Activated T-helper 1 cell treated with anti-CD3 and anti-CD28 coated beads, Interleukin-12 subunit alpha, Interleukin-12 subunit beta, Interleukin-2, Interleukin-4 antibody, amounts not matched to agents 30 ng/mL and 10 ng/mL and 1 ng/mL, durations not matched to agents 14 hours and 24 hours and 36 hours (primary cell): ENCODE data around the gene ACER3. TPM values are rescaled to one million over a fixed set of nuclear protein-coding genes. Genes with fewer than 3 reads are reported as not detected.
"Not testable (repeated sequence)": the region's sequence is repeated elsewhere in the genome, so short reads cannot be mapped to it uniquely, and the experiment has no call there.

Source experiments
- DNase-seq: peaks from one replicate; pipeline ENCODE4 v3.0.0; 2021; ENCODE audit warnings: low spot score
- H3K27ac Mint-ChIP-seq: one replicate; pipeline ENCODE4 v1.8.0; 2021; ENCODE audit warnings: mild to moderate bottlenecking, mixed read lengths
- H3K27me3 Mint-ChIP-seq: one replicate; pipeline ENCODE4 v1.8.0; 2022; ENCODE audit warnings: mild to moderate bottlenecking, moderate library complexity, mixed read lengths; ENCODE audit not compliant: insufficient read depth
- H3K36me3 Mint-ChIP-seq: one replicate; pipeline ENCODE4 v1.8.0; 2021; ENCODE audit warnings: low read depth, mixed read lengths
- H3K4me1 Mint-ChIP-seq: one replicate; pipeline ENCODE4 v1.8.0; 2021; ENCODE audit warnings: low read depth, mixed read lengths
- H3K4me3 Mint-ChIP-seq: one replicate; pipeline ENCODE4 v1.8.0; 2021; ENCODE audit warnings: mild to moderate bottlenecking, moderate library complexity, mixed read lengths
- H3K9me3 Mint-ChIP-seq: one replicate; pipeline ENCODE4 v1.8.0; 2021; ENCODE audit warnings: mixed read lengths
- intact Hi-C: fragments of 100-400 bp; cut with micrococcal nuclease; formaldehyde crosslinking; loops from one replicate; pipeline ENCODE4 v1.15.1; 2024
- total RNA-seq: library from RNA; stranded (reverse); gene quantifications from 2 replicates; pipeline ENCODE4 v1.2.3, GENCODE V29; 2022

Gene ACER3
- total RNA-seq, 1 donor from 2014 or later: 12.2 TPM

- Mint-ChIP-seq H3K36me3 (peaks cover 11% of the 10 kb centered on the region), H3K4me1 (peaks cover 9% of the 10 kb centered on the region), H3K27ac (no peak overlapping the region), H3K27me3 (no peaks in the 10 kb centered on the region), H3K9me3 (no peaks in the 10 kb centered on the region), H3K4me3 (no peak overlapping the region)
- no peak for DNase-seq
- intact Hi-C loops: loop anchor here (5.0 kb wide), 1 partner anchor 147 kb away; no protein-coding TSS in a partner anchor
Measured at GRCh38 chr11:77014669-77015068, 154.0 kb downstream of the ACER3 start.

GRCh38 chr11:77018396-77018924, 157.7 kb downstream of the ACER3 start:
- H3K27me3 Mint-ChIP-seq, H3K4me3 Mint-ChIP-seq, H3K27ac Mint-ChIP-seq, H3K9me3 Mint-ChIP-seq, intact Hi-C loops, H3K4me1 Mint-ChIP-seq, DNase-seq: not testable (repeated sequence)
- peaks cover 12% of the 10 kb centered on the region for H3K36me3 Mint-ChIP-seq

- H3K36me3 Mint-ChIP-seq: peaks cover 11% of the 10 kb centered on the region
- intact Hi-C loops: no loop called here
- no peaks in the 10 kb centered on the region for H3K9me3 Mint-ChIP-seq
- H3K27me3 Mint-ChIP-seq: no peaks in the 10 kb centered on the region
- DNase-seq: no peak
- H3K4me1 Mint-ChIP-seq: peaks cover 9% of the 10 kb centered on the region
- H3K4me3 Mint-ChIP-seq: no peak overlapping the region
- H3K27ac Mint-ChIP-seq: no peak overlapping the region
Measured at GRCh38 chr11:77019976-77020595, 159.4 kb downstream of the ACER3 start.

GRCh38 chr11:77020734-77021133, 160.0 kb downstream of the ACER3 start:
- Mint-ChIP-seq H3K9me3 (no peaks in the 10 kb centered on the region), H3K27me3 (no peaks in the 10 kb centered on the region), H3K4me3 (no peak overlapping the region), H3K27ac (no peak overlapping the region), H3K36me3 (peaks cover 11% of the 10 kb centered on the region), H3K4me1 (peaks cover 9% of the 10 kb centered on the region)
- no peak for DNase-seq
- intact Hi-C loops: no loop called here

- H3K4me3 Mint-ChIP-seq: no peak overlapping the region
- no peak overlapping the region for H3K27ac Mint-ChIP-seq
- no peak for DNase-seq
- H3K9me3 Mint-ChIP-seq: no peaks in the 10 kb centered on the region
- intact Hi-C loops: no loop called here
- H3K36me3 Mint-ChIP-seq: peaks cover 1% of the 10 kb centered on the region
- no peaks in the 10 kb centered on the region for H3K4me1 Mint-ChIP-seq
- H3K27me3 Mint-ChIP-seq: peaks cover 8% of the 10 kb centered on the region
Measured at GRCh38 chr11:77024745-77025144, 164.0 kb downstream of the ACER3 start.

GRCh38 chr11:77026221-77026620, 165.5 kb downstream of the ACER3 start:
- H3K27me3 Mint-ChIP-seq: peaks cover 14% of the 10 kb centered on the region
- DNase-seq: no peak
- intact Hi-C loops: no loop called here
- H3K4me3 Mint-ChIP-seq: no peak overlapping the region
- H3K4me1 Mint-ChIP-seq: no peaks in the 10 kb centered on the region
- no peaks in the 10 kb centered on the region for H3K36me3 Mint-ChIP-seq
- H3K9me3 Mint-ChIP-seq: no peaks in the 10 kb centered on the region
- H3K27ac Mint-ChIP-seq: no peak overlapping the region

- Mint-ChIP-seq H3K4me3 (no peak overlapping the region), H3K36me3 (no peaks in the 10 kb centered on the region), H3K27me3 (peaks cover 15% of the 10 kb centered on the region), H3K4me1 (no peaks in the 10 kb centered on the region), H3K27ac (no peak overlapping the region), H3K9me3 (no peaks in the 10 kb centered on the region)
- no peak for DNase-seq
- intact Hi-C loops: no loop called here
Measured at GRCh38 chr11:77026743-77027142, 166.0 kb downstream of the ACER3 start.

- intact Hi-C loops: no loop called here
- H3K27me3 Mint-ChIP-seq: peaks cover 15% of the 10 kb centered on the region
Measured at GRCh38 chr11:77027275-77027674, 166.6 kb downstream of the ACER3 start.

GRCh38 chr11:77029829-77030228, 169.1 kb downstream of the ACER3 start:
- no peak overlapping the region for H3K27ac Mint-ChIP-seq
- intact Hi-C loops: no loop called here

More at GRCh38 chr11:77027275-77027674, 166.6 kb downstream of the ACER3 start:
- no peaks in the 10 kb centered on the region for H3K36me3 Mint-ChIP-seq
- H3K4me1 Mint-ChIP-seq: no peaks in the 10 kb centered on the region
- H3K27ac Mint-ChIP-seq: no peak overlapping the region
- no peak for DNase-seq
- H3K4me3 Mint-ChIP-seq: no peak overlapping the region
- H3K9me3 Mint-ChIP-seq: no peaks in the 10 kb centered on the region

GRCh38 chr11:77030834-77031414, 170.2 kb downstream of the ACER3 start:
- no peaks in the 10 kb centered on the region for H3K4me1 Mint-ChIP-seq
- H3K27me3 Mint-ChIP-seq: peaks cover 15% of the 10 kb centered on the region
- no peaks in the 10 kb centered on the region for H3K9me3 Mint-ChIP-seq
- no peak overlapping the region for H3K27ac Mint-ChIP-seq
- intact Hi-C loops: no loop called here
- no peak overlapping the region for H3K4me3 Mint-ChIP-seq
- DNase-seq: no peak
- H3K36me3 Mint-ChIP-seq: no peaks in the 10 kb centered on the region

More at GRCh38 chr11:77029829-77030228, 169.1 kb downstream of the ACER3 start:
- Mint-ChIP-seq H3K9me3 (no peaks in the 10 kb centered on the region), H3K36me3 (no peaks in the 10 kb centered on the region), H3K4me3 (no peak overlapping the region), H3K27me3 (peaks cover 15% of the 10 kb centered on the region), H3K4me1 (no peaks in the 10 kb centered on the region)
- DNase-seq: no peak

GRCh38 chr11:77031599-77031998, 170.9 kb downstream of the ACER3 start:
- intact Hi-C loops: no loop called here
- H3K9me3 Mint-ChIP-seq: no peaks in the 10 kb centered on the region
- H3K4me1 Mint-ChIP-seq: no peaks in the 10 kb centered on the region
- no peak overlapping the region for H3K27ac Mint-ChIP-seq
- peaks cover 19% of the 10 kb centered on the region for H3K27me3 Mint-ChIP-seq
- H3K4me3 Mint-ChIP-seq: no peak overlapping the region
- H3K36me3 Mint-ChIP-seq: no peaks in the 10 kb centered on the region
- DNase-seq: no peak

- intact Hi-C loops: no loop called here
- Mint-ChIP-seq H3K9me3 (no peaks in the 10 kb centered on the region), H3K36me3 (no peaks in the 10 kb centered on the region), H3K4me1 (no peaks in the 10 kb centered on the region), H3K27ac (no peak overlapping the region), H3K27me3 (peaks cover 30% of the 10 kb centered on the region), H3K4me3 (no peak overlapping the region)
- no peak for DNase-seq
Measured at GRCh38 chr11:77035039-77035438, 174.3 kb downstream of the ACER3 start.

- Mint-ChIP-seq H3K4me1 (no peaks in the 10 kb centered on the region), H3K9me3 (no peaks in the 10 kb centered on the region), H3K27ac (no peak overlapping the region), H3K36me3 (no peaks in the 10 kb centered on the region), H3K4me3 (no peak overlapping the region), H3K27me3 (peaks cover 27% of the 10 kb centered on the region)
- DNase-seq: no peak
- intact Hi-C loops: no loop called here
Measured at GRCh38 chr11:77035580-77035979, 174.9 kb downstream of the ACER3 start.
